Kidney (tissue), 13 donors: ENCODE data around the gene MTCL3.
"Not testable (repeated sequence)": the region's sequence is repeated elsewhere in the genome, so short reads cannot be mapped to it uniquely, and the experiment has no call there.

Source experiments
- DNase-seq, 5 donors: peaks; one replicate each; pipeline ENCODE4 v3.0.0-alpha.2; 2013 to 2020
- FAIRE-seq: peaks from 2 replicates; lab custom pipeline; 2012; peaks lifted over from hg19 to GRCh38; lab: Jason Lieb, UNC
- H3K27ac ChIP-seq, 2 donors: one replicate each; pipeline ENCODE4 v1.7.0; 2013; ENCODE audit warnings: low read depth in 2 of 2, low read length in 2 of 2, inconsistent platforms in 1 of 2
- H3K27me3 ChIP-seq: one replicate; pipeline ENCODE4 v1.7.1; 2013; ENCODE audit warnings: low read length, inconsistent platforms; ENCODE audit not compliant: control insufficient read depth, insufficient read depth
- H3K36me3 ChIP-seq, 3 donors: one replicate each; pipeline versions ENCODE4 v1.7.0 to v1.7.1; 2013; ENCODE audit warnings: low read length in 3 of 3, control low read depth in 1 of 3, inconsistent platforms in 1 of 3; ENCODE audit not compliant: insufficient read depth in 3 of 3, control insufficient read depth in 2 of 3
- H3K4me1 ChIP-seq, 3 donors: one replicate each; pipeline versions ENCODE4 v1.7.0 to v1.7.1; 2013; ENCODE audit warnings: low read length in 3 of 3, inconsistent platforms in 1 of 3, low read depth in 1 of 3; ENCODE audit not compliant: control insufficient read depth in 2 of 3, insufficient read depth in 2 of 3
- H3K4me3 ChIP-seq, 3 donors: one replicate each; pipeline versions ENCODE4 v1.7.0 to v1.8.1; 2013; ENCODE audit warnings: low read length in 3 of 3, control low read depth in 1 of 3, inconsistent platforms in 1 of 3
- H3K9ac ChIP-seq, 3 donors: one replicate each; pipeline versions ENCODE4 v1.7.0 to v1.7.1; 2013; ENCODE audit warnings: low read length in 3 of 3, control low read depth in 1 of 3, inconsistent platforms in 1 of 3
- H3K9me3 ChIP-seq, 3 donors: one replicate each; pipeline versions ENCODE4 v1.7.0 to v1.7.1; 2013; ENCODE audit warnings: low read length in 3 of 3, control low read depth in 1 of 3, inconsistent platforms in 1 of 3; ENCODE audit not compliant: control insufficient read depth in 2 of 3, insufficient read depth in 1 of 3
- CTCF ChIP-seq: IDR thresholded peaks from 3 replicates; pipeline ENCODE4 v1.5.1; 2012; ENCODE audit warnings: mild to moderate bottlenecking, moderate library complexity, borderline replicate concordance; ENCODE audit not compliant: insufficient read depth; ENCODE audit errors: extremely low read depth
- intact Hi-C: fragments of 100-400 bp; cut with DNase I; formaldehyde crosslinking; loops from one replicate; pipeline ENCODE4 v1.11.1; 2022
- donor health status: control.
- donor health status: control.
- donor health status: control.
- donor health status: control.
- donor health status: control.
- donor health status: DM: yes; HTN: yes; CAD: no.
- donor health status: Normal renal cell carcinoma (clear cell type).

The MTCL3 gene

GRCh38 chr6:127436578-127437110 is 82.5 kb downstream of the MTCL3 start:
- no peak for DNase-seq
- Histone ChIP-seq H3K9me3 (no peaks in the 10 kb centered on the region), H3K4me1 (no peaks in the 10 kb centered on the region), H3K27me3 (no peaks in the 10 kb centered on the region), H3K9ac (no peak overlapping the region), H3K4me3 (no peak overlapping the region), H3K27ac (no peak overlapping the region), H3K36me3 (no peaks in the 10 kb centered on the region)
- no peak for TF ChIP-seq CTCF
- no peak for FAIRE-seq
- intact Hi-C loops, result no loop called here

GRCh38 chr6:127435626-127436220 is 83.4 kb downstream of the MTCL3 start:
- no peak for FAIRE-seq
- H3K27me3 ChIP-seq, result no peaks in the 10 kb centered on the region
- H3K9ac ChIP-seq, result no peak overlapping the region
- no peaks in the 10 kb centered on the region for H3K4me1 ChIP-seq
- no peaks in the 10 kb centered on the region for H3K36me3 ChIP-seq
- H3K4me3 ChIP-seq, result no peak overlapping the region
- H3K9me3 ChIP-seq, result no peaks in the 10 kb centered on the region
- intact Hi-C loops, result no loop called here
- no peak for DNase-seq
- H3K27ac ChIP-seq, result no peak overlapping the region
- no peak for TF ChIP-seq CTCF

- Histone ChIP-seq H3K9ac (no peak overlapping the region), H3K27ac (no peak overlapping the region), H3K36me3 (no peaks in the 10 kb centered on the region), H3K4me3 (no peak overlapping the region), H3K4me1 (no peaks in the 10 kb centered on the region), H3K27me3 (no peaks in the 10 kb centered on the region), H3K9me3 (no peaks in the 10 kb centered on the region)
- DNase-seq, result no peak
- FAIRE-seq, result no peak
- no peak for TF ChIP-seq CTCF
- intact Hi-C loops, result no loop called here
Measured at GRCh38 chr6:127434651-127435050, 84.5 kb downstream of the MTCL3 start.

GRCh38 chr6:127428562-127428961 is 90.6 kb downstream of the MTCL3 start:
- FAIRE-seq, H3K36me3 ChIP-seq, H3K27me3 ChIP-seq, H3K4me1 ChIP-seq, H3K27ac ChIP-seq, H3K9me3 ChIP-seq, DNase-seq, H3K4me3 ChIP-seq, intact Hi-C loops, H3K9ac ChIP-seq: not testable (repeated sequence)
